Central memory CD4-positive, alpha-beta T cell (primary cell): ENCODE data around the gene PTPRO.
A peak's percentile ranks its signal among the peaks of the same experiment; 100 is the strongest.

Source experiments
- DNase-seq: peaks from one replicate; pipeline ENCODE4 v3.0.0; 2022

The PTPRO gene

GRCh38 chr12:15562263-15562662, 240.0 kb downstream of the PTPRO start:
- DNase-seq: peak; percentile 10

- DNase-seq: peak; percentile 37
Measured at GRCh38 chr12:15563663-15564062, 241.4 kb downstream of the PTPRO start.

GRCh38 chr12:15574353-15574752, 252.0 kb downstream of the PTPRO start:
- DNase-seq: no peak

GRCh38 chr12:15575671-15576541, 253.6 kb downstream of the PTPRO start:
- no peak for DNase-seq

- no peak for DNase-seq
Measured at GRCh38 chr12:15580431-15580830, 258.1 kb downstream of the PTPRO start.

- DNase-seq: no peak
Measured at GRCh38 chr12:15581006-15581405, 258.7 kb downstream of the PTPRO start.

- no peak for DNase-seq
Measured at GRCh38 chr12:15583804-15584203, 261.5 kb downstream of the PTPRO start.

- peak; percentile 46 for DNase-seq
Measured at GRCh38 chr12:15584366-15585041, 262.2 kb downstream of the PTPRO start.

- no peak for DNase-seq
Measured at GRCh38 chr12:15589328-15590032, 267.2 kb downstream of the PTPRO start.

GRCh38 chr12:15590180-15590826, 268.0 kb downstream of the PTPRO start:
- DNase-seq: peak; percentile 57

- DNase-seq: no peak
Measured at GRCh38 chr12:15591811-15592210, 269.5 kb downstream of the PTPRO start.

GRCh38 chr12:15592934-15593333, 270.6 kb downstream of the PTPRO start:
- DNase-seq: no peak

- DNase-seq: no peak
Measured at GRCh38 chr12:15596174-15596573, 273.9 kb downstream of the PTPRO start.

GRCh38 chr12:15597125-15597830, 275.0 kb downstream of the PTPRO start:
- DNase-seq: no peak

- no peak for DNase-seq
Measured at GRCh38 chr12:15599266-15600037, 277.1 kb downstream of the PTPRO start.

GRCh38 chr12:15600223-15600935, 278.1 kb downstream of the PTPRO start:
- DNase-seq: no peak

- DNase-seq: no peak
Measured at GRCh38 chr12:15601210-15601800, 279.0 kb downstream of the PTPRO start.

- DNase-seq: no peak
Measured at GRCh38 chr12:15602051-15602672, 279.9 kb downstream of the PTPRO start.

GRCh38 chr12:15603474-15604085, 281.3 kb downstream of the PTPRO start:
- DNase-seq: no peak
